UCSD-AML1 (cell line): ENCODE data around the gene SPAAR.
A peak's percentile ranks its signal among the peaks of the same experiment; 100 is the strongest.
"Not testable (repeated sequence)": the region's sequence is repeated elsewhere in the genome, so short reads cannot be mapped to it uniquely, and the experiment has no call there.

ENCODE experiments used
- DNase-seq: peaks from one replicate; lab custom pipeline; 2025; ENCODE audit not compliant: unreplicated experiment; lab: John Stamatoyannopoulos, UW

SPAAR gene, protein sequence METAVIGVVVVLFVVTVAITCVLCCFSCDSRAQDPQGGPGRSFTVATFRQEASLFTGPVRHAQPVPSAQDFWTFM

DNA sequence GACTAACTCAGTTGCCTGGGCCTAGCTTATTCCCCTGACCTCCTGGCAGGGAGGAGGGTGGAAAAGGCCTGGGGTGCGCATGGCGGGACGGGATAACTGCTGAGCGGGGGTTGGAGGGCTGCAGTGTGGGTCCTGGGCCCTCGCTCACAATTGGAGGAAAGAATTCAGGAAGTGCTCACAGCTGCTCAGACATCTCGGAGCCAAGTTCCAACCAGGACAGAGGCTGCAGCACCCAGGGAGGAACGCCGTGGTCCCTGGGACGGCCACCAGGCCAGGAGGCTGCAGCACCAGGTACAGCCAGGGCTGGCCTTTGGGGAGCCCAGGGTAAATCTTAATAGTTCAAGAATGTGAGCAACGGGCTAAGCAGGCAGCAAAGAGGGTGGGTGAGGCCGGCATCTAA lies at the start of gene SPAAR:
Gene SPAAR (plus strand): TSS at position 217 of the 400 bp plus-strand sequence. CDS start 974 bp downstream, outside the sequence.
- no peak for DNase-seq

DNA sequence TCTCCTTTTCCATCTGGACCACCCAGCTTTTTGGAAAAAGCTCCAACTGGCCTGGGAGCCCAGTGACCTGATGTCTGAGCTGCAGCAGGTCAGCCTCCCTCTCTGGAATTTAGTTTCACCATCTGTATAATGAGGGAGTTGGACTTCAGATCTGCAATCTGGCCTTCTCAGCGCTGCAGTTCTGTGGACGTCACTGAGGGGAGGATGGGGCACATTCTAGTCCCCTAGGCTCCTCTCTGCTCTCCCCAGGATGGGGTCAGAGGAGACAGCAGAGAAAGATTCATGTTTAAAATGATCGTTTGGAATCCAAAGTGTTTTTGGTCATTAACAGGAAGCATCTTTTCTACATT lies 49.3 kb upstream of the SPAAR start:
- DNase-seq: no peak

DNA sequence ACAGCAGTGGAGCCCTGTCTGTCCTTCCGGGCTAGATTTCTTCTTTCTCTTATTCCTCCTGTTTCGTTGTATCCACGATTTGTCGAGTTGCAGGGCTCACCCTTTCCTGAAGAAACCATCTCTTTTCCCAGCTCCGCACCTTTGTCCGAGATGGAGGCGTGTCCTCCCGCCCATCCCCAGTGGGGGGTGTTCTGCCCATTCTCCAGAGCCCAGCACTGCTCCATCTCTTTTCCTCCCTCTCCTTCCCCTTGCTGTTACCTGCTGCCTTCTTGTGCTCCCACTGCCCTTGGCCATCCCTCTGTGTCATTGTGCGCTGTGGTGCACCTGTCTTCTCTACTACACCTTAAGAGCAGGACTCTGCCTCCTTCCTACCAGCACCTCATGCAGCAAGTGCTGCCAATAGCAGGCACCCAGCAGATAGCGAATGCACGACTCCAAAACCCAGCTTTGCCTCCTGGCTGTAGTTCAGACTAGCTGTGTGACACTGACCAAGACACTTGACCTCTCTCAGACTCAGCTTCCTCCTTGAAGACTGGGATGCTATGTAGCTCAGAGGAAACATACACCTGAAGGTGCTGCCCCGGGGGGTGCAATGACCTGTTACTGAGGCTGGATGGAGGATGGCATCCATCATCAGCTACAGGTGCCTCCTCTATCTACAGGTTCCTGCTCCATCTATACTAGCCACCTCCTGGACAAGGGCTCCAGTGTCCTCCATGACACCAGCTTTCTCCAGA lies 48.0 kb upstream of the SPAAR start:
- DNase-seq: no peak

DNA sequence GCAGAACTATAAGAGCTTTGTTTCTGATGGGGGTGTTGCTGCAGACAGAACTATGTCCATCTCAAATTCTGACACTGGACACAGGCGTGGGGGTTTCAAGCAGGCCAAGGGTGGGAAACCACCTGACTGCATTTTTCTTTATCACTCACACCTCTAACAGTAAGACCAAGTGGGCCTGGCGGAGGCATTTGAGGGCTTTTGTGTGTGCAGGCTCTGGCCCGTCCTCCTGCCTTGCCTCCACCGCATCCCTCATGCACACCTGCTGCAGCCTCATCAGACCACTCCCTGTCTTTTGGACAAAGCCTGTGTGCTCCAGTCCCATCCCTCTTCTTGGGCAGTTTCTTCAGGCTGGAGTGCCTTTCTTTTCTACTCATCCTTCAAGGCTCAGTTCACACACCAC lies 47.0 kb upstream of the SPAAR start:
- no peak for DNase-seq

DNA sequence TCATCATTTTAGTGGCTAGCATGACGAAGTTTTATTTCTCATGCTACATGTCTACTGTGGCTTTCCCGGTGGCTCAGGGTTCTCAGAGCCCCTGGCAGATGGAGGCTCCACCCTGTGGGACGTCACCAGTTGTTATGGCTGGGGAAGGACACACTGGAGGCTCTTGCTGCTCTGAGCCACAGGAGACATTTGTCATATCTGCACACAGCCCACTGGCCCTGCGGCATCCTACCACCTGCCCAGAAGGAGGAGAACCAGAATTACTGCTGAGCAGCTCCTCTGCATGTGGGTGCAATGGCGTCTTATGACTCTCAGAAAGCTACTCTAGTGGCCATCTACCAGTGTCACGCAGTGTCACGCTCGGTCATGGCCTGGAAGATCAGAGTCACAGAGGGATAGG lies 45.7 kb upstream of the SPAAR start:
- DNase-seq: no peak

DNA sequence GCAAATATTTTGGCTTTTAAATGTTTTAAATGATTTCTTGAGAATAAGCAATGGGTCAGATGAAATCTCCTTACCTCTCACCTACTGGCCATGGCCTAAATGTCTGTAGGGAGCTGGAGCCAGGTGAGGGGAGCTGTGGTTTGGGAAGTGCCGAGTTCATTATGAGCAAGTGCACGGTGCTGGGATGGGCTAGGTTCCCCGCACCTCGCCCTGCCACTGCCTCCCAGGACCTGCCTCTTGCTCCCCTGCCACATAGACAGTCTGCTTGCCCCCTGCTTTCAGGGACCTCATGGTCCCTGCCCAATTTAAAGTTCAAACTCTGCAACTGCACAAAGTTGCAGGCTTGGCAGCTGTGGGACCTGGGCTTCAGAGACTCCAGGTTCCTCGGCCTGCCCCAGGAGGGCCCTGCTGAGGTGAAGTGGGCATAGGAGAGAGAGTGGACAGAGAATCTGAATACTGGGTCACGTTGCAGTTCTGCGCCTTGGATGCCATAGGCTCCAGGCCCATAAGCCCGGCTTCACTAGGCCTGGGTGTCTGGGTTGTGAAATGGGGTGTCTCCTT lies 44.5 kb upstream of the SPAAR start:
- DNase-seq: no peak

DNA sequence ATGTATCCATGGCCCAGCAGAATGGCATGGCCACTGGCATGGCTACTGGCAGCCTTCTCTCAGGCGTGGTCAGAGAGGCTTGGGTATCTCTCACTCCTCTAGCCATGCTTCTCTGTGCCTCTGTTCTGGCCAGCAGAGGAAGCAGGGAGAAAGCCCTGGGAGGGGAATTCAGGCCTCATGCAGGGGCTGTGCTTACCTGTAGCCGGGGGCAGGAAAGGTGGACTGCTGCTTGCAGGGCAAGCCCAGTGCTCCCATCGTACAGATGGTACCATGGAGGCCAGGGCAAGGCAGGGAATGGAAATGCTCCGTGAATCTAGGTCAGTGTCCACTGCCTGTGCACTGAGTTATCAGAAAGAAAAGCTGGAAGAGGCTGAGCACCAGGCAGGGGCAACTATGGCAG lies 41.8 kb upstream of the SPAAR start:
- DNase-seq: no peak

DNA sequence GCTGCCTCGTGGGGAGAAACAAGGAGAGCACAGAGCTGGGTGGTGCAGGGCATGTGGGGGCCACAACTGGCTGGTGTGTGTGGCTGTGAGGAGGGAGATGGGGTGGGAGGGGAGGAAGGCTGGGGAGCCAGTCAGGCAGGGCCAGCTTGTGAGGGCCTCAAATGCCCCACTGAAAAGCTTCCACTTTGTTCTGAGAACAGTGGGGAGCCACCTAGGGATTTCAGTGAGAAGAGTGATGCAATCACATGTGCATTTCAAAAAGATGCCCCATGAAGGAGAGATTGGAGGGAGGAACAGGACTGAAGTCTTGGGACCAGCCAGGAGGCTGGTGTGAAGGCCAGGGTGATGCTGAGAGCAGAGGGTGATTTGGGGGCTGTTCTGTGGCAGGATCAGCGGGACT lies 40.4 kb upstream of the SPAAR start:
- DNase-seq: no peak

DNA sequence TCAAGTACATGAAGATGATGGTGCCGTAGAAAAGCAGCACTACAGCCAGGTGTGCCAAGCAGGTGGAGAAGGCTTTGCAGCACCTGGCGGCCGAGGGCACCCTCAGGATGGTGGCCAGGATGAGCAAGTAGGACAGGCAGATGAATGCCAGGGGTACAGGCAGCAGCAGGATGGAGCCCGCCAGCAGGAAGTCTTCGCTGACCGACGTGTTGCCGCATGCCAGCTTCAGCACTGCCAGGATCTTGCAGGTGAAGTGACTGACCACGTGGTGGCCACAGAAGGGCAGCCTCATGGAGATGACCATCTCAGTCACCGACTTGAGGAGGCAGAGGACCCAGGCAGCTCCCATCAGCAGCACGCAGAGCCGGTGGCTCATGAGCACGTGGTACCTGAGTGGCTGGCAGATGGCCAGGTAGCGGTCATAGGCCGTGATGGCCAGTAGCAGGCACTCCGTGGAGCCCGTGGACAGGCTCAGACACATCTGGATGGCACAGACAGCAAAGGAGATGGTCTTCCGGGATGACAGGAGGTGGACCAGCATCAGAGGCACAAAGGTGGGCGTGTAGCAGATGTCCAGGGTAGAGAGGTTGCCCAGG lies 39.6 kb upstream of the SPAAR start:
- no peak for DNase-seq

DNA sequence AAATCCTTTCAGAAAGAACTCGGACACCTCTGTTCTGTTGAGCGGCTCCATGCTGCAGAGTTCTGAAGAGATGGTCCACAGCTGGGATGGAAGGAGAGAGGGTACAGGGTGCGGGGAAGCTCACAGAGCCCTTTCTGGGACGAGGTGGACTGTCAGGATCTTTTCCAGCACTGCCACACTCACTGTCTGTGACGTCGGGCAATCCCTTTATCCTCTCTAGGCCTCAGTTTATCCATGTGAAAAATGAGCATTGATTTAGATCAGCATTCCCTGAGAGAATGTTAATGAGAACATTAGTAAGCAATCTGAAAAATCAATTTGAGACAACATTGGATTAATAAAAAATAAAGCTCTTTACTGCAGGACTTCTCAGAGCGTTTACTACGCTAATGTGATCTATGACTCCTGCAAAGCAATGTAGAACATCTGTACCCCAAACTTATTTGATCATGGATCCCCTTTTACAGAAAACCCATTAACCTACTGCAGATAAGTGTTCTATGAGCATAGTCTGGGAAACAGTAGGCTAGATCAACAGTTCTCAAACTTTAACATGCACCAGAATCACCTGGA lies 38.9 kb upstream of the SPAAR start, which contains the start of gene OR13J1:
Gene OR13J1 (minus strand): TSS at position 51 of the 573 bp plus-strand sequence. CDS start 0 bp downstream, at position 51.
- no peak for DNase-seq

DNA sequence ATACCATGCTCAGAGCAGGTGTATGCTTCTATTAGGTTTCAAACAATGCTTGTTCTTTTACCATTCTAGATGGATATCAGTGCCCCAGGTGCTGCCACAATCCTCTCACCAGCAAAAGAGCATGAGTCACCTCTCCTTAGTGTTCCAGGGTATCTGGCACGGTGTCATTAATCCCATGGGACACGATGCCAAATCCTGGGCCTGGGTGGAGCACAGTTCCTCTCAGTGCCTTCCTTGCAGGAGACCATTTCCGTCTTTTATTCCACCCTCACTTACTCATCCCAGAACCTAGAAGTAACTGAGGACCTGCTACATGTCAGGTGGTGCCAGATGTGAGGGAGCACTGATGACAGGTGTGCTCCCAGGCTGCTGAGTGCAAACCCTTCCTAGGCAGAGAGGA lies 37.7 kb upstream of the SPAAR start:
- DNase-seq: no peak

DNA sequence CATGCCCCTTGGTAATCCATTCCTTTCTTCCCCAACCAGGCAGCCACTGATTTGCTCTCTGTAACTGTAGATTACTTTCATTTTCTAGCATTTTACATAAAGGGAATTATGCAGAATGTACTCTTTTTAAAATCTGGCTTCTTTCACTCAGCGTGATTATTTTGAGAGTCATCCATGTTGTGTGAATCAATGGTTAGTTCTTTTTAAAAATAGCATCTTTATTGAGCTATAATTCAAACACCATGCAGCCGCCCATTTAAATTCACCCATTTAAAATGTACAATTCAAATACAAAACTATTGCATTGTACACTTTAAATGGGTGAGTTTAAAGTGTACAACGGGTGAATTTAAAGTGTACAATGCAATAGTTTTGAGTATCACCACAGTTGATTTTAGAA lies 36.8 kb upstream of the SPAAR start:
- no peak for DNase-seq

DNA sequence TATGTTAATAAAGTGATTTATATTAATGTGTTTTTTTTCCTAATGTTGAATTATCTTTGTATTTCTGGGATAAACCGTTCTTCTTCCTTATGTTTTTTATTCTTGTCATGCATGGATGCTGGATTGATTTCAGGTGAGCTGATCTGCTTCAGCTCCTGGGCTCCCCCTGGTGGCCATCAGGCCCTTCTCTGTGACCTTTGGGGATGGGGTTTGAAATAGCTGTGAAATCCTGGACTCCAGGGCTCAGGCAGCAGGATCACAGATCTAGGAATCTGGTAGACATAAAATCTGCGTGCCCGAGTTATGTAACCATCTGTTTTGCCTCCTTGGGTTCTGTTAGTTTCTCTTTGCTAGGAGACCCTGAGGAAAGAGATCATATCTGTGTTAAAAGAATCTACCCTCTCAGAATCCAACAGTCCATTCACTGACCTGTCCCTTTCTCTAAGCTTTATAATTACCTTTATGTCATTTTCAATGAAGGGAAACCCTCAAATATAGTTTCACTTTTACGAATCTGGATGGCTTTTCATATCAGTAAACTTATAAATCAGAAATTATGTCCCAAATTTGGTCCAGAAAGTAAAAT lies 26.9 kb upstream of the SPAAR start:
- peak; percentile 60 for DNase-seq

DNA sequence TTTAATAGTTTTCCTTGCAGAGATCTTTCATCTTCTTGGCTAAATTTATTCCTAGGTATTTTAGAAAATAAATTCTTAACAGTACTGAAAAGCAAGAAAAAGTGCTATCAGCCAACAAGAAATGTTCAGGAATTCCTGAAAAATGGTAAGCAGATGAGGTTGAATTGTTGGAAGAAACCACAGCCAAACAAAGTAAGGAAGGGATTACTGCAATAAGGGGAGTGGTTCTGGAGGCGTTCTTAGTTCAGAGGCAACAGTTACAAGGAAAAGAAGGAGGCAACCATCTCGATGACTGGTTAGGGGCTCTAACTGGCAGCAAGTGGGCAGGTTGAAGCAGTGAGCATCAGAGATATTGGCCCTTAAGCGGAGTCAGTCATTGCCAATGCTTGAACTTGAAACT lies 26.3 kb upstream of the SPAAR start:
- DNase-seq: no peak

DNA sequence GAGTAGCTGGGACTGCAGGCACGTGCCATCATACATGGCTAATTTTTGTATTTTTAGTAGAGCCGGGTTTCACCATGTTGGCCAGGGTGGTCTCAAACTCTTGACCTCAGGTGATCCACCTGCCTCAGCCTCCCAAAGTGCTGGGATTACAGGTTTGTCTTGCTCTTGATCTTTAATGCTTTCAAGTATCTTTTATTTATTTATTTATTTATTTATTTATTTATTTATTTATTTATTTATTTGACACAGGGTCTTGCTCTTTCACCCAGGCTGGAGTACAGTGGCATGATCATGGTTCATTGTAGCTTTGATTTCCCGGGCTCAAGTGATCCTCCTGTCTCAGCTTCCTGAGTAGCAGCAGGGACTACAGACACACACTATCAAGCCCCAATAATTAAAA lies 24.4 kb upstream of the SPAAR start:
- DNase-seq: not testable (repeated sequence)

DNA sequence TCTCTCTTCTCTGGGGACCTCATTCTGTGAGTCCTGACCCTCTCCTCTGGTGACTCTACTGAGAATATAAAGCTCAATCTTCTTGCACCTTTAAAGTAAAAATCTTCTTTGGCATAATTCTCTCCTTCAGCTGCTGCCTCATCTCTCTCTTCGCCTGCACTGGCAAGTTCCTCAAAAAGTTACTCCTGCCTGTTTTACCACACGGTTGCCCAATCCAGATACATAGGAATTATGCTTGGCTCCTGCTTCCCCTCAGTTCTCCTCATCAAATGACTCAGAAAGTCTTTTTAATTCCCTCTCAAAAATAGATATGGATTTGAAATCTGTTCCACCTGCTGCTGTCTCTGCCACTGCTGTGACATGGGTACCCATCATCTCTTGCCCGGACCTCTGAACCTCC lies 17.6 kb upstream of the SPAAR start:
- DNase-seq: no peak

DNA sequence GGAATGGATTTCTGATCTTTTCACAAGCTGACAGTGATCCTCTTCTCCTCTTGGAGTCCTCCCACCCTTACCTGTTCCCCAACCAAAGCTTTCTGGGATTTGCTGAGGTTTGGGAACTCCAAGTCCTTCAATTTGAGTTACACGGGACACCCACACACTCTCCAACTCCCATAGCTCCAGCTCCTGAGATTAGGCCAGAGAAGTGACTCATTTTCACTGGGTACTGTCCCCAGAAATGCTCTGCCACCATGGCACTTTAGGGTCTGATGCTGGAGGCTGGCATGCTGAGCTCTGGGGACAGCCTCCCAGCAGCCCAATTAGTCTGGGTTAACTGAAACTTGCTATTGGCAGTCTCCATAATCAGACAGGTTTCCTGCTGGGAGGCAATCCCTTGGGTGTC lies 17.2 kb upstream of the SPAAR start:
- DNase-seq: no peak

DNA sequence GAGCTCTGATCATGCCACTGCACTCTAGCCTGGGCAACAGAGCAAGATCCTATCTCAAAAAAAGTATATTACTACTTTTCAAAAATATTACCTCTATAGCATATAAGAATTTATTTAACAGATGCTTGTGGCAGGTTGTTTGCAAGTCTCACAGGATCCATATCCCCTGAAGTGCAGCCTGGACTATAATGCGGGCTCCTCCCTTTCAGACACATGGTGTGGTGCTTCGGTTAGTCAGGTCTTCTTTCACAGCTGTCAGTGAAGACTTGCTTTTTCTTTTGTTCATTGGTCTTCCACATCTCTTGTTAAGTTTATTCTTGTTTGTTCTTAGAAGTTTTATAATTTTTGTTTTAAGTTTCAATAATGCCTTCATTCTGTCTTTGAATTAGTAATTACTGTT lies 12.7 kb upstream of the SPAAR start:
- no peak for DNase-seq

DNA sequence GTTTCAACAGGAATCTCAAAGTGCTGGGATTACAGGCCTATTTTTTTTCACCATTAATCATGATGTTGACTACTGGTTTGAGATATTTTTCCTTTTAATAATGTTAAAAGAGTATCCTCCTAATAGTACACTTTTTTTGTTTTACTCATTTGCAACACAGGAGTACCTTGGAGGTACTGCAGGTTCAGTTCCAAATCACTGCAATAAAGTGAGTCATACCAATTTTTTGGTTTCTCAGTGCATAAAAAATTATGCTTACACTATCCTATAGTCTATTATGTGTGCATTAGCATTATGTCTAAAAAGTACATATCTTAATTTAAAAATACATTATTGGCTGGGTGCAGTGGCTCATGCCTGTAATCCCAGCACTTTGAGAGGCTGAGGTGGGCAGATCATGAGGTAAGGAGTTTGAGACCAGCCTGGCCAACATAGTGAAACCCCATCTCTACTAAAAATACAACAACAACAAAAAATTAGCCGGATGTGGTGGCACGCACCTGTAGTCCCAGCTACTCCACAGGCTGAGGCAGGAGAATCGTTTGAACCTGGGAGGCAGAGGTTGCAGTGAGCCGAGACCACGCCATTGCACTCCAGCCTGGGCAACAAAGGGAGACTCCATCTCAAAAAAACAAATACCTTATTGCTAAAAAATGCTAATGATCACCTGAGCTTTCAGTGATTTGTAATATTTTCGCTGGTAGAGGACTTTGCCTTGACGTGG lies 11.8 kb upstream of the SPAAR start:
- not testable (repeated sequence) for DNase-seq

DNA sequence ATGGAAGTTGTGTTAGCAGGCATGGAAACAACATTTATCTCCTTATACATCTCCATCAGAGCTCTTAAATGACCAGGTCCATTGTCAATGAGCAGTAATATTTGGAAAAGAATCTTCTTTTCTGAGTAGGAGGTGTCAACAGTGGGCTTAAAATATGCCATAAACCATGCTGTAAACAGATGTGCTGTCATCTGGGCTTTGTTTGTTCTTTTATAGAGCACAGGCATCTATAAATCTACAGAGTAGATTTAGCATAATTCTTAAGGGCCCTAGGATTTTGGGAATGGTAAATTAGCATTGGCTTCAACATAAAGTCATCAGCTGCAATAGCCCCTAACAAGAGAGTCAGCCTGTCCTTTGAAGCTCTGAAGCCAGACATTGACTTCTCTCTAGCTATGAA lies 11.0 kb upstream of the SPAAR start:
- no peak for DNase-seq

DNA sequence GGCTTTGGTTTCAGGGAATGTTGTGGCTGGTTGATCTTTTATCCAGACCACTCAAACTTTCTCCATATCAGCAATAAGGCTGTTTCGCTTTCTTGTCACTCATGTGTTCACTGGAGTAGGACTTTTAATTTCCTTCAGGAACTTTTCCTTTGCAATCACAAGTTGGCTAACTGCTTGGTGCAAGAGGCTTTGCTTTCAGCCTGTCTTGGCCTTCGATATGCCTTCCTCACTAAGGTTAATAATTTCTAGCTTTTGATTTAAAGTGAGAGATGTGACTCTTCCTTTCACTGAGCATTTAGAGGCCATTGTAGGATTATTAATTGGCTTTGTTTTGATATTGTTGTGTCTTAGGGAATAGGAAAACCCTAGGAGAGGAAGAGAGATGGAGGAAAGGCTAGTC lies 10.3 kb upstream of the SPAAR start:
- no peak for DNase-seq
